Activated CD8-positive, alpha-beta T cell treated with anti-CD3 and anti-CD28 coated beads for 36 hours (primary cell): ENCODE results near the gene TGFBR1. TPM values are rescaled to one million over a fixed set of nuclear protein-coding genes. Genes with fewer than 3 reads are reported as not detected.
A peak's percentile ranks its signal among the peaks of the same experiment; 100 is the strongest.

ENCODE experiments used
- ATAC-seq: fragments of 200-7000 bp; cut with Tn5 transposase; one replicate; pipeline ENCODE4 v1.10.0; 2021; ENCODE audit warnings: mild to moderate bottlenecking, moderate library complexity
- CTCF ChIA-PET: fragments of 350-600 bp; sonication (Branson Sonifier 250); formaldehyde crosslinking; loops from one replicate; lab custom pipeline; 2021; ENCODE audit warnings: antibody characterized with exemption; lab: Charles Lee
- POLR2A ChIA-PET: fragments of 350-600 bp; sonication (Branson Sonifier 250); formaldehyde crosslinking; loops from one replicate; lab custom pipeline; 2021; ENCODE audit warnings: antibody characterized with exemption; lab: Charles Lee
- DNase-seq: peaks from one replicate; pipeline ENCODE4 v3.0.0-alpha.2; 2020
- H3K27ac Mint-ChIP-seq: one replicate; pipeline ENCODE4 v1.8.0; 2021; ENCODE audit warnings: mild to moderate bottlenecking, mixed read lengths
- H3K27me3 Mint-ChIP-seq: one replicate; pipeline ENCODE4 v1.8.0; 2021; ENCODE audit warnings: mixed read lengths
- H3K36me3 Mint-ChIP-seq: one replicate; pipeline ENCODE4 v1.8.0; 2021; ENCODE audit warnings: low read depth, mixed read lengths
- H3K4me1 Mint-ChIP-seq: one replicate; pipeline ENCODE4 v1.8.0; 2021; ENCODE audit warnings: low read depth, mixed read lengths
- H3K4me3 Mint-ChIP-seq: one replicate; pipeline ENCODE4 v1.8.0; 2021; ENCODE audit warnings: mild to moderate bottlenecking, moderate library complexity, mixed read lengths
- H3K9me3 Mint-ChIP-seq: one replicate; pipeline ENCODE4 v1.8.0; 2021; ENCODE audit warnings: mixed read lengths
- CTCF ChIP-seq: fragments of 200-600 bp; IDR thresholded peaks from one replicate; pipeline ENCODE4 v1.8.0; 2022; ENCODE audit warnings: antibody characterized with exemption, mild to moderate bottlenecking
- intact Hi-C: fragments of 100-400 bp; cut with micrococcal nuclease; formaldehyde crosslinking; loops from one replicate; pipeline ENCODE4 v1.10.0; 2022
- total RNA-seq, 2 experiments: library from RNA; stranded (reverse); gene quantifications; one replicate each; pipeline ENCODE4 v1.2.3, GENCODE V29; 2021

Gene TGFBR1
- total RNA-seq, 2 experiments from 2014 or later = 34.3 to 36.5 TPM

GRCh38 chr9:99183616-99184015, 78.7 kb downstream of the TGFBR1 start:
- H3K4me3 Mint-ChIP-seq = no peak overlapping the region
- intact Hi-C loops = loop anchor here (5.0 to 10.0 kb wide), 3 partner anchors 39 to 831 kb away; partner anchors contain the start of genes ALG2, NR4A3 and SEC61B
- no peaks in the 10 kb centered on the region for H3K9me3 Mint-ChIP-seq
- no peak for TF ChIP-seq CTCF
- peaks cover 4% of the 10 kb centered on the region for H3K27me3 Mint-ChIP-seq
- ATAC-seq (no peak), DNase-seq (no peak)
- H3K27ac Mint-ChIP-seq = peak overlapping the region; percentile 84
- CTCF ChIA-PET = interaction anchor here (0.8 to 7.2 kb wide), 14 partner anchors 16 to 235 kb away, joined by 3 to 76 read pairs (median 4); no protein-coding TSS in a partner anchor
- POLR2A ChIA-PET = no interaction called here
- peaks cover 68% of the 10 kb centered on the region for H3K4me1 Mint-ChIP-seq
- H3K36me3 Mint-ChIP-seq = no peaks in the 10 kb centered on the region

GRCh38 chr9:99184110-99184474, 79.2 kb downstream of the TGFBR1 start:
- ChIA-PET POLR2A (interaction anchor here (0.7 to 1.0 kb wide), 3 partner anchors 34 to 38 kb away, joined by 3 read pairs; partner anchors contain the start of genes ALG2 and SEC61B), CTCF (interaction anchor here (0.6 to 7.2 kb wide), 48 partner anchors 10 to 829 kb away, joined by 3 to 76 read pairs (median 5); partner anchors contain the start of genes ALG2 and SEC61B)
- intact Hi-C loops = loop anchor here (5.0 to 10.0 kb wide), 3 partner anchors 38 to 831 kb away; partner anchors contain the start of genes ALG2, NR4A3 and SEC61B
- H3K27ac Mint-ChIP-seq = peak overlapping the region; percentile 84
- no peak for DNase-seq
- ATAC-seq = peak; percentile 10
- H3K9me3 Mint-ChIP-seq = no peaks in the 10 kb centered on the region
- TF ChIP-seq CTCF = no peak
- H3K27me3 Mint-ChIP-seq = peaks cover 4% of the 10 kb centered on the region
- H3K36me3 Mint-ChIP-seq = no peaks in the 10 kb centered on the region
- H3K4me1 Mint-ChIP-seq = peaks cover 64% of the 10 kb centered on the region
- peak overlapping the region; percentile 19 for H3K4me3 Mint-ChIP-seq

GRCh38 chr9:99184475-99185347, 79.8 kb downstream of the TGFBR1 start:
- intact Hi-C loops = loop anchor here (5.0 to 10.0 kb wide), 3 partner anchors 38 to 830 kb away; partner anchors contain the start of genes ALG2, NR4A3 and SEC61B
- Mint-ChIP-seq H3K4me3 (peak overlapping the region; percentile 20), H3K4me1 (peaks cover 57% of the 10 kb centered on the region), H3K27ac (peak overlapping the region; percentile 84), H3K9me3 (no peaks in the 10 kb centered on the region), H3K27me3 (peaks cover 4% of the 10 kb centered on the region), H3K36me3 (no peaks in the 10 kb centered on the region)
- CTCF ChIA-PET = interaction anchor here (0.6 to 7.2 kb wide), 59 partner anchors 11 to 1140 kb away, joined by 3 to 76 read pairs (median 4); partner anchors contain the start of genes ALG2 and SEC61B
- ATAC-seq (peak; percentile 91), DNase-seq (peak; percentile 96)
- TF ChIP-seq CTCF = peak; percentile 89
- POLR2A ChIA-PET = interaction anchor here (0.6 to 1.1 kb wide), 6 partner anchors 15 to 37 kb away, joined by 3 to 4 read pairs (median 3); partner anchors contain the start of genes ALG2 and SEC61B

GRCh38 chr9:99185348-99185632, 80.4 kb downstream of the TGFBR1 start:
- DNase-seq (no peak), ATAC-seq (no peak)
- no peaks in the 10 kb centered on the region for H3K9me3 Mint-ChIP-seq
- no peak for TF ChIP-seq CTCF
- intact Hi-C loops = loop anchor here (10.0 kb wide), 1 partner anchor 830 kb away; no protein-coding TSS in a partner anchor
- ChIA-PET POLR2A (interaction anchor here (0.6 to 1.1 kb wide), 3 partner anchors 15 to 35 kb away, joined by 3 to 4 read pairs (median 3); no protein-coding TSS in a partner anchor), CTCF (interaction anchor here (0.7 to 7.2 kb wide), 38 partner anchors 10 to 1140 kb away, joined by 3 to 76 read pairs (median 5); partner anchors contain the start of genes ALG2 and SEC61B)
- no peaks in the 10 kb centered on the region for H3K36me3 Mint-ChIP-seq
- H3K4me3 Mint-ChIP-seq = no peak overlapping the region
- H3K27me3 Mint-ChIP-seq = peaks cover 4% of the 10 kb centered on the region
- peak overlapping the region; percentile 55 for H3K27ac Mint-ChIP-seq
- peaks cover 52% of the 10 kb centered on the region for H3K4me1 Mint-ChIP-seq
